ENCODE measurements around the gene APBA2.
"Not testable (repeated sequence)": the region's sequence is repeated elsewhere in the genome, so short reads cannot be mapped to it uniquely, and the experiment has no call there.

The APBA2 gene

GRCh38 chr15:29098652-29099051 lies 212.9 kb downstream of the APBA2 start:
- peak overlapping the region; percentile 61 for H3K27ac Mint-ChIP-seq
- no peak for TF ChIP-seq CTCF (IDR thresholded peaks at IDR 0.05)
- H3K36me3 Mint-ChIP-seq (ENCODE audit: low read depth), result peaks cover 38% of the 10 kb centered on the region
- no peak overlapping the region for H3K4me3 Mint-ChIP-seq
- H3K4me1 Mint-ChIP-seq, result peaks cover 28% of the 10 kb centered on the region
- DNase-seq, result no peak
- no peaks in the 10 kb centered on the region for H3K9me3 Mint-ChIP-seq
- no peaks in the 10 kb centered on the region for H3K27me3 Mint-ChIP-seq (ENCODE audit: low read depth, poor library complexity)

- DNase-seq, result no peak
- TF ChIP-seq CTCF (IDR thresholded peaks at IDR 0.05), result no peak
- Mint-ChIP-seq H3K9me3 (no peaks in the 10 kb centered on the region), H3K27ac (peak overlapping the region; percentile 61), H3K27me3 (ENCODE audit: low read depth, poor library complexity) (no peaks in the 10 kb centered on the region), H3K4me1 (peaks cover 27% of the 10 kb centered on the region), H3K36me3 (ENCODE audit: low read depth) (peaks cover 32% of the 10 kb centered on the region), H3K4me3 (no peak overlapping the region)
Observed at GRCh38 chr15:29099131-29099880, 213.5 kb downstream of the APBA2 start.

GRCh38 chr15:29100486-29101000 lies 214.8 kb downstream of the APBA2 start:
- H3K27ac Mint-ChIP-seq, result peak overlapping the region; percentile 50
- peaks cover 23% of the 10 kb centered on the region for H3K4me1 Mint-ChIP-seq
- H3K36me3 Mint-ChIP-seq (ENCODE audit: low read depth), result peaks cover 29% of the 10 kb centered on the region
- H3K9me3 Mint-ChIP-seq, result no peaks in the 10 kb centered on the region
- H3K27me3 Mint-ChIP-seq (ENCODE audit: low read depth, poor library complexity), result no peaks in the 10 kb centered on the region
- no peak for TF ChIP-seq CTCF (IDR thresholded peaks at IDR 0.05)
- no peak for DNase-seq
- no peak overlapping the region for H3K4me3 Mint-ChIP-seq

- Mint-ChIP-seq H3K4me1 (peaks cover 18% of the 10 kb centered on the region), H3K9me3 (no peaks in the 10 kb centered on the region), H3K36me3 (ENCODE audit: low read depth) (peaks cover 29% of the 10 kb centered on the region), H3K27ac (no peak overlapping the region), H3K4me3 (no peak overlapping the region), H3K27me3 (ENCODE audit: low read depth, poor library complexity) (no peaks in the 10 kb centered on the region)
- DNase-seq, result no peak
- no peak for TF ChIP-seq CTCF (IDR thresholded peaks at IDR 0.05)
Observed at GRCh38 chr15:29101491-29101890, 215.7 kb downstream of the APBA2 start.

GRCh38 chr15:29102173-29102794 lies 216.5 kb downstream of the APBA2 start:
- not testable (repeated sequence) for H3K27ac Mint-ChIP-seq; H3K27me3 Mint-ChIP-seq (ENCODE audit: low read depth, poor library complexity); H3K9me3 Mint-ChIP-seq; H3K4me3 Mint-ChIP-seq
- Mint-ChIP-seq H3K36me3 (ENCODE audit: low read depth) (peaks cover 29% of the 10 kb centered on the region), H3K4me1 (peaks cover 10% of the 10 kb centered on the region)
- DNase-seq, result peak; percentile 59
- peak; percentile 67 for TF ChIP-seq CTCF (IDR thresholded peaks at IDR 0.05)
